H9 (cell line): Measurements from ENCODE around the gene TBC1D5. TPM values are rescaled to one million over a fixed set of nuclear protein-coding genes. Genes with fewer than 3 reads are reported as not detected.

Experiments
- DNase-seq: peaks from one replicate; pipeline ENCODE4 v3.0.0-alpha.2; 2017
- H2AFZ ChIP-seq: one replicate; pipeline ENCODE4 v1.6.1; 2013; ENCODE audit warnings: mild to moderate bottlenecking, low read length, control low read depth, moderate library complexity
- H2AK5ac ChIP-seq: 2 replicates; pipeline ENCODE4 v1.6.1; 2013; ENCODE audit warnings: low read length, control low read depth, mixed read lengths; ENCODE audit not compliant: insufficient read length
- H2BK120ac ChIP-seq: one replicate; pipeline ENCODE4 v1.6.1; 2013; ENCODE audit warnings: low read depth, mild to moderate bottlenecking, low read length, control low read depth, inconsistent platforms; ENCODE audit not compliant: poor library complexity, severe bottlenecking
- H2BK12ac ChIP-seq: 2 replicates; pipeline ENCODE4 v1.6.1; 2013; ENCODE audit warnings: low read length, control low read depth, mixed read lengths, low read depth; ENCODE audit not compliant: insufficient read length
- H2BK15ac ChIP-seq: 2 replicates; pipeline ENCODE4 v1.6.1; 2013; ENCODE audit warnings: low read depth, low read length, control low read depth
- H2BK20ac ChIP-seq: one replicate; pipeline ENCODE4 v1.6.1; 2013; ENCODE audit warnings: low read depth, mild to moderate bottlenecking, low read length, control low read depth, inconsistent platforms; ENCODE audit not compliant: poor library complexity, severe bottlenecking
- H2BK5ac ChIP-seq: 2 replicates; pipeline ENCODE4 v1.6.1; 2013; ENCODE audit warnings: low read length, control low read depth, mixed read lengths; ENCODE audit not compliant: insufficient read length
- H3K14ac ChIP-seq: 2 replicates; pipeline ENCODE4 v1.6.1; 2013; ENCODE audit warnings: low read length, control low read depth; ENCODE audit not compliant: insufficient read depth
- H3K18ac ChIP-seq: 2 replicates; pipeline ENCODE4 v1.6.1; 2013; ENCODE audit warnings: low read depth, mild to moderate bottlenecking, mixed read lengths, low read length, control low read depth; ENCODE audit not compliant: insufficient read length
- H3K23ac ChIP-seq: 2 replicates; pipeline ENCODE4 v1.6.1; 2013; ENCODE audit warnings: low read length, control low read depth, mixed read lengths, low read depth; ENCODE audit not compliant: insufficient read length
- H3K23me2 ChIP-seq: 2 replicates; pipeline ENCODE4 v1.6.1; 2013; ENCODE audit warnings: low read depth, mild to moderate bottlenecking, mixed read lengths, low read length, control low read depth; ENCODE audit not compliant: insufficient read length, poor library complexity, severe bottlenecking
- H3K27ac ChIP-seq: 2 replicates; pipeline ENCODE4 v1.5.1; 2013; ENCODE audit warnings: low read length, control low read depth, mixed read lengths, low read depth; ENCODE audit not compliant: insufficient read length
- H3K27me3 ChIP-seq: 2 replicates; pipeline ENCODE4 v1.6.1; 2013; ENCODE audit warnings: low read length, control low read depth, inconsistent platforms; ENCODE audit not compliant: insufficient read depth
- H3K4ac ChIP-seq: 2 replicates; pipeline ENCODE4 v1.6.1; 2013; ENCODE audit warnings: low read depth, mild to moderate bottlenecking, control low read depth, inconsistent platforms, low read length, moderate library complexity
- H3K4me1 ChIP-seq: 2 replicates; pipeline ENCODE4 v1.6.1; 2013; ENCODE audit warnings: low read length, control low read depth, inconsistent platforms; ENCODE audit not compliant: insufficient read depth
- H3K4me2 ChIP-seq: 2 replicates; pipeline ENCODE4 v1.6.1; 2013; ENCODE audit warnings: low read length, control low read depth, mixed read lengths; ENCODE audit not compliant: insufficient read length, insufficient read depth
- H3K56ac ChIP-seq: 2 replicates; pipeline ENCODE4 v1.6.1; 2013; ENCODE audit warnings: low read depth, mild to moderate bottlenecking, mixed read lengths, low read length, control low read depth; ENCODE audit not compliant: insufficient read length
- H3K79me1 ChIP-seq: 2 replicates; pipeline ENCODE4 v1.6.1; 2013; ENCODE audit warnings: low read depth, mild to moderate bottlenecking, moderate library complexity, low read length, control low read depth, inconsistent platforms; ENCODE audit not compliant: insufficient read depth, poor library complexity, severe bottlenecking
- H3K79me2 ChIP-seq: 2 replicates; pipeline ENCODE4 v1.6.1; 2013; ENCODE audit warnings: low read length, control low read depth, inconsistent platforms; ENCODE audit not compliant: insufficient read depth
- H3K9ac ChIP-seq: 2 replicates; pipeline ENCODE4 v1.6.1; 2013; ENCODE audit warnings: low read length, control low read depth, mixed read lengths; ENCODE audit not compliant: insufficient read length; ENCODE audit errors: extremely low read depth
- H3K9me3 ChIP-seq: one replicate; pipeline ENCODE4 v1.6.1; 2013; ENCODE audit warnings: low read depth, low read length, inconsistent platforms; ENCODE audit not compliant: control insufficient read depth
- H3T11ph ChIP-seq: one replicate; pipeline ENCODE4 v1.6.1; 2013; ENCODE audit warnings: mild to moderate bottlenecking, low read length, control low read depth, inconsistent platforms
- H4K20me1 ChIP-seq: one replicate; pipeline ENCODE4 v1.6.1; 2013; ENCODE audit not compliant: control insufficient read depth, insufficient read length, insufficient read depth
- H4K5ac ChIP-seq: 2 replicates; pipeline ENCODE4 v1.6.1; 2013; ENCODE audit warnings: low read depth, mild to moderate bottlenecking, mixed read lengths, low read length, control low read depth; ENCODE audit not compliant: insufficient read length
- H4K8ac ChIP-seq: replicated peaks from 2 replicates; pipeline ENCODE4 v1.6.1; 2013; ENCODE audit warnings: low read length, control low read depth, mixed read lengths, low read depth; ENCODE audit not compliant: insufficient read length
- H4K91ac ChIP-seq: 2 replicates; pipeline ENCODE4 v1.6.1; 2013; ENCODE audit warnings: low read depth, mild to moderate bottlenecking, moderate library complexity, mixed read lengths, low read length, control low read depth; ENCODE audit not compliant: insufficient read length
- H3K27ac Mint-ChIP-seq, 3 experiments: 2 replicates in 2 of 3; 3 replicates in 1 of 3; pipeline ENCODE4 v1.8.0; 2020 to 2021; ENCODE audit warnings: mixed read lengths in 3 of 3, mild to moderate bottlenecking in 1 of 3, moderate library complexity in 1 of 3
- H3K27me3 Mint-ChIP-seq: 2 replicates; pipeline ENCODE4 v1.8.0; 2021; ENCODE audit warnings: low read depth, mild to moderate bottlenecking, moderate library complexity, mixed read lengths
- H3K36me3 Mint-ChIP-seq, 3 experiments: 2 replicates in 2 of 3; 3 replicates in 1 of 3; pipeline ENCODE4 v1.8.0; 2020 to 2021; ENCODE audit warnings: low read depth in 3 of 3, mixed read lengths in 3 of 3; ENCODE audit not compliant: insufficient read depth in 1 of 3
- H3K4me1 Mint-ChIP-seq, 2 experiments: 2 replicates each; pipeline ENCODE4 v1.8.0; 2020; ENCODE audit warnings: mixed read lengths in 2 of 2
- H3K4me3 Mint-ChIP-seq, 2 experiments: 2 replicates in 1 of 2; 3 replicates in 1 of 2; pipeline ENCODE4 v1.8.0; 2020 to 2021; ENCODE audit warnings: mild to moderate bottlenecking in 2 of 2, mixed read lengths in 2 of 2, moderate library complexity in 1 of 2
- H3K9me3 Mint-ChIP-seq, 2 experiments: 2 replicates in 1 of 2; 3 replicates in 1 of 2; pipeline ENCODE4 v1.8.0; 2020; ENCODE audit warnings: mild to moderate bottlenecking in 2 of 2, mixed read lengths in 2 of 2, moderate library complexity in 1 of 2
- CTCF ChIP-seq: fragments of 200-600 bp; sonication (generic); conservative IDR thresholded peaks from 3 replicates; pipeline ENCODE4 v1.8.0; 2021; ENCODE audit warnings: antibody characterized with exemption, mild to moderate bottlenecking
- WGBS: extraction: QIAGEN DNeasy Blood & Tissue Kit; methylation state at CpG from one replicate; pipeline ENCODE4 v1.1.7; 2013; ENCODE audit warnings: missing lambda C conversion rate, low lambda C conversion rate, mixed read lengths; ENCODE audit not compliant: insufficient read length; ENCODE audit errors: extremely low coverage; 5-methylcytosine and 5-hydroxymethylcytosine counted together
- total RNA-seq: library from RNA; stranded (reverse); gene quantifications from 2 replicates; pipeline ENCODE4 v1.2.1, GENCODE V29; 2021

Gene TBC1D5
- total RNA-seq, 1 experiment from 2014 or later: 25.0 TPM

DNA sequence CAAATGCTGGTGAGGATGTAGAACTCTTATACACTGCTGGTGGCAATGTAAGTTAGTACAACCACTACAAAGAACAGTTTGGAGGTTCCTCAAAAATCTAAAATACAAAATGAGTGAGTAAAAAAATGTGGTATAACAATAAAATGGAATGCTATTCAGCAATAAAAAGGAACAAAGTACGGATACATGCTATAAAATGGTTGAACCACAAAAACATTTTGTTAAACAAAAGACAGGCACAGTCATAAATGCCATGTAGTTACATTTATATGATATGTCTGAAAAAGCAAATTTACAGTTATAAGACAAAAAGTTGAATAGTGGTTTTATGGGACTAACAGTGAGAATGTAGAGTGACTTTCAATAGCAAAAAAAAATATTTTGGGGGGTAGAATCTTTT is 285.8 kb downstream of the TBC1D5 start:
- Histone ChIP-seq H3K18ac (no peak overlapping the region), H3K79me1 (no peaks in the 10 kb centered on the region), H3T11ph (no peak overlapping the region), H4K5ac (no peak overlapping the region), H4K91ac (no peak overlapping the region), H2AK5ac (no peak overlapping the region), H3K9ac (no peak overlapping the region), H2BK20ac (no peak overlapping the region), H3K27me3 (no peaks in the 10 kb centered on the region), H3K27ac (no peak overlapping the region), H3K23ac (no peak overlapping the region), H4K8ac (no peak overlapping the region), H3K14ac (no peak overlapping the region), H2BK15ac (no peak overlapping the region), H2BK12ac (no peak overlapping the region), H3K4me2 (no peak overlapping the region), H4K20me1 (no peaks in the 10 kb centered on the region), H3K9me3 (no peaks in the 10 kb centered on the region), H3K4me1 (no peaks in the 10 kb centered on the region), H3K23me2 (no peaks in the 10 kb centered on the region), H2AFZ (no peak overlapping the region), H2BK120ac (no peak overlapping the region), H3K79me2 (no peaks in the 10 kb centered on the region), H3K56ac (no peak overlapping the region), H2BK5ac (no peak overlapping the region), H3K4ac (no peak overlapping the region)
- Mint-ChIP-seq H3K9me3 (peaks cover 0 to 3% of the 10 kb centered on the region in 2 experiments; a peak in 1 of 5 replicates), H3K36me3 (peaks cover 0 to 4% (median 1%) of the 10 kb centered on the region in 3 experiments; a peak in 2 of 7 replicates), H3K4me1 (no peaks in the 10 kb centered on the region), H3K4me3 (no peak overlapping the region), H3K27ac (no peak overlapping the region), H3K27me3 (no peaks in the 10 kb centered on the region)
- no peak for TF ChIP-seq CTCF
- no CpG with 5 or more reads among the region's 1 CpG for WGBS
- DNase-seq: no peak
